ENCODE results near the gene DAPK2.

DNA sequence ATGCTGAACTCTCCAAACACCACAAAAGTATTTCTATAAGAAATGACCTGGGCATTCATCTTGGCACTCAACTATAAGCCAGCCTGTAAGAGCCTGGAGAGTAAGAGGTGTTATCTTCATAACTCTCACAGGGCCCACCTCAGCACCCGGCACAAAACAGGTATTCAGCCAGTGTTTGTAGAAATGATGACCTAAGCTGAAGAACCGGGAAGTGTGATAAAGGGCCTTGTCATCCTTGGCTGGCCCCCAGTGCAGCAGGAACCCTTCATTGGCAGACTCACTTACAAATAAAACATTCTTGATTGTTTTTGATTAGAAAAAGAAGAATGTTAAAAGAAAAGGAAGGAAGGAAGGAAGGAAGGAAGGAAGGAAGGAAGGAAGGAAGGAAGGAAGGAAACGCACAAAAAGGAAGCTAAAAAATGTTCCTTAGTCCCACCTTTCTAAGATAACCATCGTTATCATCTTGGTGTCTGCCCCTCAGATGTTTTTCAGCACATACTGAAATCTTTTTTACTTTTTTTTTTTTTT, 52.1 kb downstream of the DAPK2 start:
- TF ChIP-seq EZH2phosphoT487 (IDR thresholded peaks at IDR 0.05; ENCODE audit: low read depth) (no peak), CTCF (IDR thresholded peaks at IDR 0.05; ENCODE audit: low read depth, low read length) (no peak)

Data from OCI-LY3 (cell line).